Fibroblast of lung (primary cell): ENCODE data around the gene HERC2. TPM values are rescaled to one million over a fixed set of nuclear protein-coding genes. Genes with fewer than 3 reads are reported as not detected.

Experiments
- DNase-seq, 2 donors: peaks; one replicate each; pipeline versions ENCODE4 v3.0.0 to v3.0.0-alpha.2; 2010; ENCODE audit warnings: low read depth in 2 of 2
- H2AFZ ChIP-seq: 2 replicates; pipeline ENCODE4 v1.5.1; 2012; ENCODE audit warnings: low read length, control low read depth, inconsistent platforms
- H3K27ac ChIP-seq: 2 replicates; pipeline ENCODE4 v1.5.1; 2011; ENCODE audit warnings: low read length, control low read depth; ENCODE audit not compliant: insufficient read depth
- H3K27me3 ChIP-seq: 2 replicates; pipeline ENCODE4 v1.5.1; 2011; ENCODE audit warnings: mild to moderate bottlenecking, low read length; ENCODE audit not compliant: control insufficient read depth, insufficient read depth
- H3K36me3 ChIP-seq: 2 replicates; pipeline ENCODE4 v1.5.1; 2011; ENCODE audit warnings: low read length; ENCODE audit not compliant: control insufficient read depth, insufficient read depth
- H3K4me1 ChIP-seq: 2 replicates; pipeline ENCODE4 v1.5.1; 2011; ENCODE audit warnings: low read length; ENCODE audit not compliant: control insufficient read depth, insufficient read depth; ENCODE audit errors: extremely low read depth
- H3K4me2 ChIP-seq: 2 replicates; pipeline ENCODE4 v1.5.1; 2011; ENCODE audit warnings: low read length, control low read depth; ENCODE audit not compliant: insufficient read depth; ENCODE audit errors: extremely low read depth
- H3K4me3 ChIP-seq, 4 experiments: fragments of 200-600 bp in 1 of 4; sonication (generic) in 1 of 4; replicated peaks in 1 of 4; 2 replicates each; pipeline ENCODE4 v1.5.1; 2011 to 2016; ENCODE audit warnings: low read length in 4 of 4, low read depth in 3 of 4, mild to moderate bottlenecking in 3 of 4, control low read depth in 2 of 4, inconsistent platforms in 1 of 4, mixed read lengths in 1 of 4; ENCODE audit not compliant: insufficient read depth in 1 of 4; ENCODE audit errors: control extremely low read depth in 1 of 4
- H3K79me2 ChIP-seq: 2 replicates; pipeline ENCODE4 v1.5.1; 2012; ENCODE audit warnings: mild to moderate bottlenecking, low read length, inconsistent platforms; ENCODE audit not compliant: control insufficient read depth, insufficient read depth
- H3K9ac ChIP-seq: 2 replicates; pipeline ENCODE4 v1.5.1; 2011; ENCODE audit warnings: mild to moderate bottlenecking, low read length, control low read depth; ENCODE audit not compliant: insufficient read depth
- H3K9me3 ChIP-seq: 2 replicates; pipeline ENCODE4 v1.5.1; 2012; ENCODE audit warnings: low read depth, low read length; ENCODE audit not compliant: control insufficient read depth, insufficient read depth
- H4K20me1 ChIP-seq: 2 replicates; pipeline ENCODE4 v1.5.1; 2011; ENCODE audit warnings: low read length; ENCODE audit not compliant: control insufficient read depth, insufficient read depth; ENCODE audit errors: extremely low read depth
- EZH2 ChIP-seq: IDR thresholded peaks from 2 replicates; pipeline ENCODE4 v1.5.1; 2012; ENCODE audit warnings: low read length, control low read depth, mild to moderate bottlenecking; ENCODE audit errors: missing control alignments
- polyA plus RNA-seq, 2 donors: library from polyadenylated mRNA; depleted of rRNA in 1 of 2; stranded (reverse) in 1 of 2; unstranded in 1 of 2; fragments of >200 nt; gene quantifications; 2 replicates each; pipeline ENCODE4 v1.2.1, GENCODE V29; 2011 to 2012; ENCODE audit warnings: missing spikeins in 1 of 2
- total RNA-seq: library from RNA; depleted of rRNA; stranded (reverse); fragments of >200 nt; gene quantifications from 2 replicates; pipeline ENCODE4 v1.2.1, GENCODE V29; 2014
- TF ChIP-seq, protein P1 (sequence below), 2 donors: IDR thresholded peaks in 1 of 2; conservative IDR thresholded peaks in 1 of 2; 1 replicate in 1 of 2; 2 replicates in 1 of 2; pipeline ENCODE4 v1.5.1; 2011 to 2012; ENCODE audit warnings: low read length in 2 of 2, control low read depth in 1 of 2, inconsistent platforms in 1 of 2, low read depth in 1 of 2, mild to moderate bottlenecking in 1 of 2

Gene HERC2
- total and polyA plus RNA-seq, 2 donors (not counting 1 experiment from before 2014, with no cell fraction given) = 12.4 to 55.8 TPM

DNA sequence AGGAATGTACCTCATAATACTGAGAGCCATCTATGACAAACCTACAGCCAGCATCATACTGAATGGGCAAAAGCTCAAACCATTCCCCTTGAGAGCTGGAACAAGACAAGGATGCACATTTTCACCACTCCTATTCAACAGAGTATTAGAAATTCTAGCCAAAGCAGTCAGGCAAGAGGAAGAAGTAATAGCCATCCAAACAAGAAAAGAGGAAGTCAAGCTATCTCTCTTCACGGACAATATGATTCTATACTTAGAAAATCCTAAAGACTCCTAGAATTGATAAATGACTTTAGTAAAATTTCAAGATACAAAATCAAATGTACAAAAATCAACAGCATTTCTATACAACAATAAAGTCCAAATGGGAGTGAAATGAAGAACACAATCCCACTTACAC is 253.0 kb downstream of the HERC2 start:
- no peak overlapping the region for H2AFZ ChIP-seq
- no peaks in the 10 kb centered on the region for H3K4me1 ChIP-seq
- H3K79me2 ChIP-seq = no peaks in the 10 kb centered on the region
- H3K4me3 ChIP-seq = no peak overlapping the region
- no peak overlapping the region for H3K4me2 ChIP-seq
- DNase-seq = no peak
- H3K9ac ChIP-seq = no peak overlapping the region
- H4K20me1 ChIP-seq = no peaks in the 10 kb centered on the region
- H3K27ac ChIP-seq = no peak overlapping the region
- H3K27me3 ChIP-seq = no peaks in the 10 kb centered on the region
- TF ChIP-seq, protein P1, sequence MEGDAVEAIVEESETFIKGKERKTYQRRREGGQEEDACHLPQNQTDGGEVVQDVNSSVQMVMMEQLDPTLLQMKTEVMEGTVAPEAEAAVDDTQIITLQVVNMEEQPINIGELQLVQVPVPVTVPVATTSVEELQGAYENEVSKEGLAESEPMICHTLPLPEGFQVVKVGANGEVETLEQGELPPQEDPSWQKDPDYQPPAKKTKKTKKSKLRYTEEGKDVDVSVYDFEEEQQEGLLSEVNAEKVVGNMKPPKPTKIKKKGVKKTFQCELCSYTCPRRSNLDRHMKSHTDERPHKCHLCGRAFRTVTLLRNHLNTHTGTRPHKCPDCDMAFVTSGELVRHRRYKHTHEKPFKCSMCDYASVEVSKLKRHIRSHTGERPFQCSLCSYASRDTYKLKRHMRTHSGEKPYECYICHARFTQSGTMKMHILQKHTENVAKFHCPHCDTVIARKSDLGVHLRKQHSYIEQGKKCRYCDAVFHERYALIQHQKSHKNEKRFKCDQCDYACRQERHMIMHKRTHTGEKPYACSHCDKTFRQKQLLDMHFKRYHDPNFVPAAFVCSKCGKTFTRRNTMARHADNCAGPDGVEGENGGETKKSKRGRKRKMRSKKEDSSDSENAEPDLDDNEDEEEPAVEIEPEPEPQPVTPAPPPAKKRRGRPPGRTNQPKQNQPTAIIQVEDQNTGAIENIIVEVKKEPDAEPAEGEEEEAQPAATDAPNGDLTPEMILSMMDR (conservative IDR thresholded peaks at IDR 0.05 in 1 of 2, IDR thresholded peaks at IDR 0.05 in 1 of 2; ENCODE audit: low read depth in 1 of 2, low read length in 2 of 2) = no peak
- TF ChIP-seq EZH2 = no peak
- H3K36me3 ChIP-seq = no peaks in the 10 kb centered on the region
- no peaks in the 10 kb centered on the region for H3K9me3 ChIP-seq

DNA sequence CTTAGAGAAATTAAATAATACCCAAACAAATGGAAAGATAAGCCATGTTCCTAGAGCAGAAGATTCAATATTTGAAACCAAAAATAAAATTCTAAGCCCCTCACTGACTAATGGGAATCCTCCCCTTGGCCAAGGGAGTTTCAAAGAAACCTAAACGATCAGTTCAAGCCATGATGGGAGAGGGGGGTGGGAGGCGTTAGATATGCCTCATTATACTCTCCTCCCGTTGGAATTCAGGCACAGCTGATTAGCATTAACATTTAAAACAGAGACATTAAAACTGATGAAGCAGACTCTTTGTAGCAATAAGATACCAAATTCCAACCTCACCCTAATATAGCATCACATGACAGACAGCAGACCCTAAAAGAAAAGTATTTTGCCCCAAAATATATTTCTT is 255.7 kb downstream of the HERC2 start:
- H3K4me3 ChIP-seq = no peak overlapping the region
- TF ChIP-seq EZH2 = no peak
- TF ChIP-seq, protein P1 (conservative IDR thresholded peaks at IDR 0.05 in 1 of 2, IDR thresholded peaks at IDR 0.05 in 1 of 2; ENCODE audit: low read depth in 1 of 2, low read length in 2 of 2) = no peak
- no peaks in the 10 kb centered on the region for H4K20me1 ChIP-seq
- no peak overlapping the region for H3K4me2 ChIP-seq
- H2AFZ ChIP-seq = no peak overlapping the region
- DNase-seq = no peak
- H3K4me1 ChIP-seq = no peaks in the 10 kb centered on the region
- no peaks in the 10 kb centered on the region for H3K36me3 ChIP-seq
- no peaks in the 10 kb centered on the region for H3K9me3 ChIP-seq
- H3K27me3 ChIP-seq = no peaks in the 10 kb centered on the region
- no peak overlapping the region for H3K9ac ChIP-seq
- no peaks in the 10 kb centered on the region for H3K79me2 ChIP-seq
- no peak overlapping the region for H3K27ac ChIP-seq

Other genes starting within 250 kb of the HERC2 start
- not detected in 2 replicates for gene OCA2, start 222.9 kb downstream of the HERC2 start, total RNA-seq
- gene OCA2, start 222.9 kb downstream of the HERC2 start, polyA plus RNA-seq = not detected in 2 replicates
- not detected in 2 replicates for gene GOLGA6L24, start 35.9 kb upstream of the HERC2 start, total RNA-seq
- gene GOLGA6L24, start 35.9 kb upstream of the HERC2 start, polyA plus RNA-seq = not detected in 2 replicates
- 0.17 TPM in 1 of 2 replicates, not detected in the other for gene GOLGA8F, start 56.5 kb upstream of the HERC2 start, total RNA-seq
- gene GOLGA8F, start 56.5 kb upstream of the HERC2 start, polyA plus RNA-seq = not detected in 2 replicates
- not detected in 2 replicates for gene GOLGA8G, start 210.8 kb upstream of the HERC2 start, total RNA-seq
- gene GOLGA8G, start 210.8 kb upstream of the HERC2 start, polyA plus RNA-seq = not detected in 2 replicates
- not detected in 2 replicates for gene GOLGA6L25, start 231.4 kb upstream of the HERC2 start, total RNA-seq
- gene GOLGA6L25, start 231.4 kb upstream of the HERC2 start, polyA plus RNA-seq = not detected in 2 replicates